ENCODE measurements around the gene NELL1. TPM values are rescaled to one million over a fixed set of nuclear protein-coding genes. Genes with fewer than 3 reads are reported as not detected.
A peak's percentile ranks its signal among the peaks of the same experiment; 100 is the strongest.
"Not testable (repeated sequence)": the region's sequence is repeated elsewhere in the genome, so short reads cannot be mapped to it uniquely, and the experiment has no call there.

NELL1 gene
- total RNA-seq, 1 donor from 2014 or later: not detected

DNA sequence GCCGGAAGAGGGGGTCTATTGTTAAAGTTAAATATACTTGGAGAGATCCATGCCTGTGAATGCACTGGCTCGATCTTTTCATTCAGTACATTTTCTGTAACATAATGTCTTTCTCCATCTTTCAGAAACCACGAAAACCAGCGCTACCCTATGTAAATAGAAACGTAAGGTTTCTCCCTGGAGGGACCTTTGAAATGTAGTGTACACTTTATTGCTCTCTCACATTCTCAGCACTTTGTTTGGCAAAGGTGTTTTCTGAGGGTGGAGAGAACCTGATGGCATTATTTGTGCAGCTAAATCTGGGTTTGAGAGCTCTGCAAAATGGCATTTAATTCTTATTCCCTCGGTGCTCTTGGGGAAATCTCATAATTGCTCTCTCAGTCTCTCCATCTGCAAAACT, 468.4 kb downstream of the NELL1 start:
- Mint-ChIP-seq H3K4me1 (no peaks in the 10 kb centered on the region), H3K9me3 (no peaks in the 10 kb centered on the region), H3K27ac (no peak overlapping the region), H3K27me3 (ENCODE audit: insufficient read depth, low read depth) (no peaks in the 10 kb centered on the region), H3K36me3 (no peaks in the 10 kb centered on the region), H3K4me3 (no peak overlapping the region)
- no peaks in the 10 kb centered on the region for H3K79me2 ChIP-seq (ENCODE audit: low read depth)
- H3K4me2 ChIP-seq: no peak overlapping the region
- no peaks in the 10 kb centered on the region for H3K4me1 ChIP-seq
- TF ChIP-seq EZH2 (IDR thresholded peaks at IDR 0.05) (no peak), EZH2phosphoT487 (IDR thresholded peaks at IDR 0.05) (no peak)
- TF ChIP-seq, protein P1, sequence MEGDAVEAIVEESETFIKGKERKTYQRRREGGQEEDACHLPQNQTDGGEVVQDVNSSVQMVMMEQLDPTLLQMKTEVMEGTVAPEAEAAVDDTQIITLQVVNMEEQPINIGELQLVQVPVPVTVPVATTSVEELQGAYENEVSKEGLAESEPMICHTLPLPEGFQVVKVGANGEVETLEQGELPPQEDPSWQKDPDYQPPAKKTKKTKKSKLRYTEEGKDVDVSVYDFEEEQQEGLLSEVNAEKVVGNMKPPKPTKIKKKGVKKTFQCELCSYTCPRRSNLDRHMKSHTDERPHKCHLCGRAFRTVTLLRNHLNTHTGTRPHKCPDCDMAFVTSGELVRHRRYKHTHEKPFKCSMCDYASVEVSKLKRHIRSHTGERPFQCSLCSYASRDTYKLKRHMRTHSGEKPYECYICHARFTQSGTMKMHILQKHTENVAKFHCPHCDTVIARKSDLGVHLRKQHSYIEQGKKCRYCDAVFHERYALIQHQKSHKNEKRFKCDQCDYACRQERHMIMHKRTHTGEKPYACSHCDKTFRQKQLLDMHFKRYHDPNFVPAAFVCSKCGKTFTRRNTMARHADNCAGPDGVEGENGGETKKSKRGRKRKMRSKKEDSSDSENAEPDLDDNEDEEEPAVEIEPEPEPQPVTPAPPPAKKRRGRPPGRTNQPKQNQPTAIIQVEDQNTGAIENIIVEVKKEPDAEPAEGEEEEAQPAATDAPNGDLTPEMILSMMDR (IDR thresholded peaks at IDR 0.05): no peak
- DNase-seq (ENCODE audit: low spot score): no peak
- H2AFZ ChIP-seq (replicated peaks): no peak overlapping the region
- H3K9ac ChIP-seq: no peak overlapping the region
- no peaks in the 10 kb centered on the region for H3F3A ChIP-seq (ENCODE audit: low read depth)
- no peaks in the 10 kb centered on the region for H3K9me3 ChIP-seq (ENCODE audit: low read depth)
- H4K20me1 ChIP-seq (ENCODE audit: low read depth): no peaks in the 10 kb centered on the region
- no peaks in the 10 kb centered on the region for H3K27me3 ChIP-seq
- no peaks in the 10 kb centered on the region for H3K36me3 ChIP-seq
- H3K4me3 ChIP-seq: no peak overlapping the region
- no peak overlapping the region for H3K27ac ChIP-seq

DNA sequence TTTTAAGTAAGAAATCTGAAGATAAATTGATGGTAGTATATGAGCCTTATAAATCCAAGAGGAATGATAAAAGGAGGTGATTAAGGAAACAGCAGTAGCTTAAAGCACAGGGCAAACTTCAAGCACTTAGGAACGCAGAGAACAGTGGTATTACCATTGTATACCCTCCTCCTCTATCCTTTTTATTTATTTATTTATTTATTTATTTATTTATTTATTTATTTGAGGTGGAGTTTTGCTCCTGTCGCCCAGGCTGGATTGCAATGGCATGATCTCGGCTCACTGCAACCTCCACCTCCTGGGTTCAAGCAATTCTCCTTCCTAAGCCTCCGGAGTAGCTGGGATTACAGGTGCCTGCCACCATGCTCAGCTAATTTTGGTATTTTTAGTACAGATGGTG, 472.2 kb downstream of the NELL1 start:
- not testable (repeated sequence) for H3K4me3 Mint-ChIP-seq; DNase-seq (ENCODE audit: low spot score); H3K27me3 Mint-ChIP-seq (ENCODE audit: insufficient read depth, low read depth); H3K9me3 ChIP-seq (ENCODE audit: low read depth); H3K4me3 ChIP-seq; H2AFZ ChIP-seq (replicated peaks); H3K9ac ChIP-seq; H3K36me3 Mint-ChIP-seq; H3F3A ChIP-seq (ENCODE audit: low read depth); H3K4me2 ChIP-seq; H3K9me3 Mint-ChIP-seq; H4K20me1 ChIP-seq (ENCODE audit: low read depth); H3K27ac Mint-ChIP-seq; H3K36me3 ChIP-seq; H3K27ac ChIP-seq; H3K4me1 Mint-ChIP-seq; H3K4me1 ChIP-seq; H3K79me2 ChIP-seq (ENCODE audit: low read depth); H3K27me3 ChIP-seq

DNA sequence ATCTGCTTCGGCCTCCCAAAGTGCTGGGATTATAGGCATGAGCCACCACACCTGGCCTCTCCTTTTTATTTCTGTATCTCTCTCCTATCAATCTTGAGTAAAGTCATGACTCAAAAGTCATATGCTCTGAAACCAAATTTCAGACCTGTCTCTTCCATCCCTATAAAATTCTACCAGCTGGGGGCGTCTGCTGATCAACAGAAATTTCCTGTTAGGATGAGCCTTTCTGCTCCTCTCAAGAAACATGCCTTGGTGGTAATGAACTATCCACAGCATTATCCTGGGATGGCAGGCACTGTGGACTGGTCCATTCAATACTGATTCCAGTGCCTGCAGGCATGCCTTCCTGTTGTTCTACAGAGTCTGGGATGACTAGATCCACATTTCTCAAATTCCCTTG, 472.6 kb downstream of the NELL1 start:
- Histone ChIP-seq H3K4me1 (no peaks in the 10 kb centered on the region), H3K9me3 (ENCODE audit: low read depth) (no peaks in the 10 kb centered on the region), H3F3A (ENCODE audit: low read depth) (no peaks in the 10 kb centered on the region), H3K4me2 (no peak overlapping the region), H2AFZ (replicated peaks) (no peak overlapping the region), H3K27me3 (no peaks in the 10 kb centered on the region), H3K36me3 (no peaks in the 10 kb centered on the region), H3K4me3 (no peak overlapping the region), H3K79me2 (ENCODE audit: low read depth) (no peaks in the 10 kb centered on the region), H3K9ac (no peak overlapping the region), H4K20me1 (ENCODE audit: low read depth) (no peaks in the 10 kb centered on the region), H3K27ac (no peak overlapping the region)
- no peak overlapping the region for H3K27ac Mint-ChIP-seq
- no peaks in the 10 kb centered on the region for H3K36me3 Mint-ChIP-seq
- H3K4me3 Mint-ChIP-seq: no peak overlapping the region
- peaks cover 2% of the 10 kb centered on the region for H3K27me3 Mint-ChIP-seq (ENCODE audit: insufficient read depth, low read depth)
- DNase-seq (ENCODE audit: low spot score): peak; percentile 46
- H3K4me1 Mint-ChIP-seq: peaks cover 3% of the 10 kb centered on the region
- TF ChIP-seq EZH2 (IDR thresholded peaks at IDR 0.05) (no peak), EZH2phosphoT487 (IDR thresholded peaks at IDR 0.05) (no peak)
- TF ChIP-seq, protein P1 (IDR thresholded peaks at IDR 0.05): peak; percentile 58
- H3K9me3 Mint-ChIP-seq: no peaks in the 10 kb centered on the region

DNA sequence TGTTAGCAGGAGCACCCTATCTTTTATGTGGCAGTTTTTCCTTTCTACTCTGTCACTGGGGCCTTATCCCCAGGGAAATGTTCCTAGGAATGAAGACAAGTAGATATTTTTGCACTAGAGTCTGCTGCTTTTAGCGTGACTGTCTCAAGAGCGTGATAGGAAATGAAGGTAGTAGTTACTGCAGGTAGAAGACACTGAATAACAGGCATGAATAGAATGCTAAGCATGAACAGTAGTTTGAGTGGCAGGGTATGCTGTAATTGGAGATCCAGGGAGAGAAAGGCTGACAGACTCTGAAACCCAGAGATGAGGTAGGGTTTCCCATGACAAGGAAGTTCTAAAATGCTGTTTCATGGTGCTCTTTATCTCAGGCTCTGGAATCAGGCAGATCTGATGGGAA, 475.1 kb downstream of the NELL1 start:
- Mint-ChIP-seq H3K9me3 (no peaks in the 10 kb centered on the region), H3K4me1 (peaks cover 3% of the 10 kb centered on the region), H3K27ac (no peak overlapping the region), H3K27me3 (ENCODE audit: insufficient read depth, low read depth) (peaks cover 2% of the 10 kb centered on the region), H3K36me3 (no peaks in the 10 kb centered on the region), H3K4me3 (no peak overlapping the region)
- Histone ChIP-seq H3F3A (ENCODE audit: low read depth) (no peaks in the 10 kb centered on the region), H3K4me1 (no peaks in the 10 kb centered on the region), H2AFZ (replicated peaks) (peak overlapping the region; percentile 50), H3K27me3 (no peaks in the 10 kb centered on the region), H3K79me2 (ENCODE audit: low read depth) (no peaks in the 10 kb centered on the region), H3K27ac (no peak overlapping the region), H3K36me3 (no peaks in the 10 kb centered on the region), H3K4me2 (no peak overlapping the region), H3K4me3 (no peak overlapping the region), H3K9ac (no peak overlapping the region), H4K20me1 (ENCODE audit: low read depth) (no peaks in the 10 kb centered on the region), H3K9me3 (ENCODE audit: low read depth) (no peaks in the 10 kb centered on the region)
- TF ChIP-seq EZH2 (IDR thresholded peaks at IDR 0.05): no peak
- TF ChIP-seq, protein P1 (IDR thresholded peaks at IDR 0.05): no peak
- no peak for TF ChIP-seq EZH2phosphoT487 (IDR thresholded peaks at IDR 0.05)
- no peak for DNase-seq (ENCODE audit: low spot score)

Measured in neural progenitor cell (in vitro differentiated cells).